GM12878 (cell line): ENCODE measurements around the gene KIF22. TPM values are rescaled to one million over a fixed set of nuclear protein-coding genes. Genes with fewer than 3 reads are reported as not detected.
A peak's percentile ranks its signal among the peaks of the same experiment; 100 is the strongest.

Experiments
- BACH1 ChIP-seq: fragments of 450-650 bp; IDR thresholded peaks from 2 replicates; pipeline ENCODE4 v1.6.1; 2017; ENCODE audit warnings: mild to moderate bottlenecking, borderline replicate concordance
- BHLHE40 ChIP-seq, 2 experiments: fragments of 450-650 bp in 1 of 2; IDR thresholded peaks; 2 replicates each; pipeline ENCODE4 v1.6.1; 2011 to 2017; ENCODE audit warnings: low read depth in 2 of 2, borderline replicate concordance in 1 of 2, improper control_type of control experiment in 1 of 2, low read length in 1 of 2, mild to moderate bottlenecking in 1 of 2
- BRCA1 ChIP-seq: IDR thresholded peaks from 2 replicates; pipeline ENCODE4 v1.6.1; 2011; ENCODE audit warnings: low read depth, low read length, improper control_type of control experiment
- CBFB ChIP-seq: IDR thresholded peaks from 2 replicates; pipeline ENCODE4 v1.6.1; 2016; ENCODE audit warnings: antibody characterized with exemption, low read depth
- CHD2 ChIP-seq: IDR thresholded peaks from 2 replicates; pipeline ENCODE4 v1.6.1; 2011; ENCODE audit warnings: low read depth, low read length, improper control_type of control experiment, borderline replicate concordance
- CREB1 ChIP-seq: IDR thresholded peaks from 2 replicates; pipeline ENCODE4 v1.6.1; 2012; ENCODE audit warnings: low read depth, mild to moderate bottlenecking, inconsistent platforms
- HDAC6 ChIP-seq: fragments of 200-600 bp; sonication (generic); IDR thresholded peaks from one replicate; pipeline ENCODE4 v1.8.0; 2017; ENCODE audit warnings: antibody characterized with exemption; ENCODE audit not compliant: unreplicated experiment
- IKZF1 ChIP-seq: fragments of 450-650 bp; conservative IDR thresholded peaks from 2 replicates; pipeline ENCODE4 v1.6.1; 2017; ENCODE audit warnings: antibody characterized with exemption, mild to moderate bottlenecking
- IKZF2 ChIP-seq, 2 experiments: fragments of 450-650 bp; IDR thresholded peaks; 2 replicates each; pipeline ENCODE4 v1.6.1; 2017; ENCODE audit warnings: mild to moderate bottlenecking in 2 of 2, moderate library complexity in 2 of 2
- NFXL1 ChIP-seq: fragments of 450-650 bp; IDR thresholded peaks from 2 replicates; pipeline ENCODE4 v1.6.1; 2017; ENCODE audit warnings: antibody characterized with exemption, mild to moderate bottlenecking, borderline replicate concordance
- RBBP5 ChIP-seq: fragments of 200-600 bp; sonication (generic); conservative IDR thresholded peaks from 2 replicates; pipeline ENCODE4 v1.6.1; 2016
- SIN3A ChIP-seq: IDR thresholded peaks from 2 replicates; pipeline ENCODE4 v1.6.1; 2012; ENCODE audit warnings: low read depth, low read length, improper control_type of control experiment
- STAT1 ChIP-seq: fragments of 450-650 bp; conservative IDR thresholded peaks from 2 replicates; pipeline ENCODE4 v1.6.1; 2014; ENCODE audit warnings: antibody characterized with exemption, mild to moderate bottlenecking
- TCF12 ChIP-seq: IDR thresholded peaks from 2 replicates; pipeline ENCODE4 v1.6.1; 2011; ENCODE audit warnings: low read depth, mild to moderate bottlenecking, low read length
- ZNF274 ChIP-seq: IDR thresholded peaks from one replicate; pipeline ENCODE4 v1.8.0; 2011; ENCODE audit not compliant: insufficient read length, insufficient read depth
- polyA plus RNA-seq, 11 experiments: library from polyadenylated mRNA; depleted of rRNA in 4 of 11; unstranded in 6 of 11; stranded (reverse) in 5 of 11; fragments of >200 nt; fragmentation: Nextera tagmentation in 4 of 11; fragmentation: Illumina TruSeq in 1 of 11; extraction: Ambion mirVana in 4 of 11; extraction: Trizol in 1 of 11; gene quantifications; 1 replicate in 1 of 11; 2 replicates in 10 of 11; pipeline versions ENCODE4 v1.2.1 to v1.2.3, GENCODE V29; 2011 to 2016; ENCODE audit warnings: inconsistent platforms in 2 of 11, missing spikeins in 2 of 11, low read depth in 1 of 11
- total RNA-seq, 4 experiments: library from RNA; depleted of rRNA in 3 of 4; stranded (reverse); fragments of >200 nt in 3 of 4; fragmentation: Illumina TruSeq in 1 of 4; extraction: Trizol in 1 of 4; gene quantifications; 2 replicates each; pipeline versions ENCODE4 v1.2.1 to v1.2.3, GENCODE V29; 2013 to 2021
- TF ChIP-seq, protein P1 (sequence below): IDR thresholded peaks from 2 replicates; pipeline ENCODE4 v1.6.1; 2012; ENCODE audit warnings: improper control_type of control experiment, low read depth, low read length; ENCODE audit not compliant: insufficient replicate concordance
- TF ChIP-seq, protein P2 (sequence below): IDR thresholded peaks from 2 replicates; pipeline ENCODE4 v1.6.1; 2012; ENCODE audit warnings: low read depth, low read length, improper control_type of control experiment
- TF ChIP-seq, protein P3 (sequence below): fragments of 450-650 bp; formaldehyde crosslinking; IDR thresholded peaks from 2 replicates; pipeline ENCODE4 v1.5.0; 2022; ENCODE audit warnings: mild to moderate bottlenecking, missing genetic modification characterization
- TF ChIP-seq, protein P4 (sequence below): fragments of 450-650 bp; IDR thresholded peaks from 2 replicates; pipeline ENCODE4 v1.6.1; 2017; ENCODE audit warnings: borderline replicate concordance

Gene KIF22
- total and polyA plus RNA-seq, 10 of the 15 experiments (the other 5 are each of a cell fraction or from before 2014, with no cell fraction given): 7.6 to 158 (median 132) TPM

DNA sequence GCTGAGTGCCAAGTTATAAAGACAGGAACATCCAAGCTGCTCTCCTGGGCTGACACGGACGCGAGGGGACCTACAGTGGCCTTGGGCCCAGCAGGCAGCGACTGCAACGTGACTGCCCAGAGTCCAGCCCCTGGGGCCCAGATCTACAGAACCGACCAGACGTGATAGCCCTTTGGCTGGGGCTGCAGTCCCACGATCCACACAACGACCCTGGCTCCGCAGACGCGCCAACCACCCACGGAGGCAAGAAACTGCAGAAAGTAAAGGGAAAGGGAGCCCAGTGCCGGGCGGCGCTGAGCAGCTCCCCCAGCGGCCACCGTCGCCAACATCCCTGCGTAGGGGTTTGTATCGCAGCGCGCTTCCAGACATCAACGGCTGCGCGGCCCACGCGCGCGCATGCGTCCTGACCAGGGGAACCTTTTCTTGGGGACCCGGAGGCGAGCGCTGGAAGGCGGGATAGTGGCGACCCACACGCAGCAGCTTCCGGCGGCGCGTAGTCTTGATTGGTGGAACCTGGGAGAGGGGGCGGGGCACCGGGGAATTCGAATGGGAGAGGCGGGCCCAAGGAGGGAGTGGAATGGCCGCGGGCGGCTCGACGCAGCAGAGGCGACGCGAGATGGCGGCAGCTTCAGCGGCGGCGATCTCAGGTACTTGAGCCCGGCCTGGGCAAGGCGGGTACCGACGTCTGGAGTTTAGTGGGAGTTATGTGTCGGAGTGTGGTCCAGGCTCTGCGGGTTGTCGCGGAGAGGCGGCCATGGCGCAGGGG lies at the start of gene KIF22 (continued):
- TF ChIP-seq CHD2 (peak; percentile 88), HDAC6 (no peak), STAT1 (0 out of 2 replicates have a peak, but pooled peaks have one; percentile 59), BRCA1 (no peak), CREB1 (peak; percentile 76), IKZF2 (IDR thresholded peaks at IDR 0.05) (peak in 1 of 2 experiments; percentile 13; a peak in 2 of 4 replicates), RBBP5 (no peak), ZNF274 (no peak), IKZF1 (peak; percentile 91), CBFB (no peak; the same call in 1 of the 2 replicates), BHLHE40 (IDR thresholded peaks at IDR 0.05; ENCODE audit: borderline replicate concordance in 1 of 2, low read depth in 2 of 2, low read length in 1 of 2) (peak; percentile 41 to 68; a peak in 2 of 4 replicates), BACH1 (peak; percentile 77), NFXL1 (no peak), SIN3A (peak; percentile 97), TCF12 (peak; percentile 28; the same call in 1 of the 2 replicates)
- TF ChIP-seq, protein P1, sequence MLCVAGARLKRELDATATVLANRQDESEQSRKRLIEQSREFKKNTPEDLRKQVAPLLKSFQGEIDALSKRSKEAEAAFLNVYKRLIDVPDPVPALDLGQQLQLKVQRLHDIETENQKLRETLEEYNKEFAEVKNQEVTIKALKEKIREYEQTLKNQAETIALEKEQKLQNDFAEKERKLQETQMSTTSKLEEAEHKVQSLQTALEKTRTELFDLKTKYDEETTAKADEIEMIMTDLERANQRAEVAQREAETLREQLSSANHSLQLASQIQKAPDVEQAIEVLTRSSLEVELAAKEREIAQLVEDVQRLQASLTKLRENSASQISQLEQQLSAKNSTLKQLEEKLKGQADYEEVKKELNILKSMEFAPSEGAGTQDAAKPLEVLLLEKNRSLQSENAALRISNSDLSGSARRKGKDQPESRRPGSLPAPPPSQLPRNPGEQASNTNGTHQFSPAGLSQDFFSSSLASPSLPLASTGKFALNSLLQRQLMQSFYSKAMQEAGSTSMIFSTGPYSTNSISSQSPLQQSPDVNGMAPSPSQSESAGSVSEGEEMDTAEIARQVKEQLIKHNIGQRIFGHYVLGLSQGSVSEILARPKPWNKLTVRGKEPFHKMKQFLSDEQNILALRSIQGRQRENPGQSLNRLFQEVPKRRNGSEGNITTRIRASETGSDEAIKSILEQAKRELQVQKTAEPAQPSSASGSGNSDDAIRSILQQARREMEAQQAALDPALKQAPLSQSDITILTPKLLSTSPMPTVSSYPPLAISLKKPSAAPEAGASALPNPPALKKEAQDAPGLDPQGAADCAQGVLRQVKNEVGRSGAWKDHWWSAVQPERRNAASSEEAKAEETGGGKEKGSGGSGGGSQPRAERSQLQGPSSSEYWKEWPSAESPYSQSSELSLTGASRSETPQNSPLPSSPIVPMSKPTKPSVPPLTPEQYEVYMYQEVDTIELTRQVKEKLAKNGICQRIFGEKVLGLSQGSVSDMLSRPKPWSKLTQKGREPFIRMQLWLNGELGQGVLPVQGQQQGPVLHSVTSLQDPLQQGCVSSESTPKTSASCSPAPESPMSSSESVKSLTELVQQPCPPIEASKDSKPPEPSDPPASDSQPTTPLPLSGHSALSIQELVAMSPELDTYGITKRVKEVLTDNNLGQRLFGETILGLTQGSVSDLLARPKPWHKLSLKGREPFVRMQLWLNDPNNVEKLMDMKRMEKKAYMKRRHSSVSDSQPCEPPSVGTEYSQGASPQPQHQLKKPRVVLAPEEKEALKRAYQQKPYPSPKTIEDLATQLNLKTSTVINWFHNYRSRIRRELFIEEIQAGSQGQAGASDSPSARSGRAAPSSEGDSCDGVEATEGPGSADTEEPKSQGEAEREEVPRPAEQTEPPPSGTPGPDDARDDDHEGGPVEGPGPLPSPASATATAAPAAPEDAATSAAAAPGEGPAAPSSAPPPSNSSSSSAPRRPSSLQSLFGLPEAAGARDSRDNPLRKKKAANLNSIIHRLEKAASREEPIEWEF: no peak
- TF ChIP-seq, protein P2, sequence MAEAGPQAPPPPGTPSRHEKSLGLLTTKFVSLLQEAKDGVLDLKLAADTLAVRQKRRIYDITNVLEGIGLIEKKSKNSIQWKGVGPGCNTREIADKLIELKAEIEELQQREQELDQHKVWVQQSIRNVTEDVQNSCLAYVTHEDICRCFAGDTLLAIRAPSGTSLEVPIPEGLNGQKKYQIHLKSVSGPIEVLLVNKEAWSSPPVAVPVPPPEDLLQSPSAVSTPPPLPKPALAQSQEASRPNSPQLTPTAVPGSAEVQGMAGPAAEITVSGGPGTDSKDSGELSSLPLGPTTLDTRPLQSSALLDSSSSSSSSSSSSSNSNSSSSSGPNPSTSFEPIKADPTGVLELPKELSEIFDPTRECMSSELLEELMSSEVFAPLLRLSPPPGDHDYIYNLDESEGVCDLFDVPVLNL: peak; percentile 95
- TF ChIP-seq, protein P3, sequence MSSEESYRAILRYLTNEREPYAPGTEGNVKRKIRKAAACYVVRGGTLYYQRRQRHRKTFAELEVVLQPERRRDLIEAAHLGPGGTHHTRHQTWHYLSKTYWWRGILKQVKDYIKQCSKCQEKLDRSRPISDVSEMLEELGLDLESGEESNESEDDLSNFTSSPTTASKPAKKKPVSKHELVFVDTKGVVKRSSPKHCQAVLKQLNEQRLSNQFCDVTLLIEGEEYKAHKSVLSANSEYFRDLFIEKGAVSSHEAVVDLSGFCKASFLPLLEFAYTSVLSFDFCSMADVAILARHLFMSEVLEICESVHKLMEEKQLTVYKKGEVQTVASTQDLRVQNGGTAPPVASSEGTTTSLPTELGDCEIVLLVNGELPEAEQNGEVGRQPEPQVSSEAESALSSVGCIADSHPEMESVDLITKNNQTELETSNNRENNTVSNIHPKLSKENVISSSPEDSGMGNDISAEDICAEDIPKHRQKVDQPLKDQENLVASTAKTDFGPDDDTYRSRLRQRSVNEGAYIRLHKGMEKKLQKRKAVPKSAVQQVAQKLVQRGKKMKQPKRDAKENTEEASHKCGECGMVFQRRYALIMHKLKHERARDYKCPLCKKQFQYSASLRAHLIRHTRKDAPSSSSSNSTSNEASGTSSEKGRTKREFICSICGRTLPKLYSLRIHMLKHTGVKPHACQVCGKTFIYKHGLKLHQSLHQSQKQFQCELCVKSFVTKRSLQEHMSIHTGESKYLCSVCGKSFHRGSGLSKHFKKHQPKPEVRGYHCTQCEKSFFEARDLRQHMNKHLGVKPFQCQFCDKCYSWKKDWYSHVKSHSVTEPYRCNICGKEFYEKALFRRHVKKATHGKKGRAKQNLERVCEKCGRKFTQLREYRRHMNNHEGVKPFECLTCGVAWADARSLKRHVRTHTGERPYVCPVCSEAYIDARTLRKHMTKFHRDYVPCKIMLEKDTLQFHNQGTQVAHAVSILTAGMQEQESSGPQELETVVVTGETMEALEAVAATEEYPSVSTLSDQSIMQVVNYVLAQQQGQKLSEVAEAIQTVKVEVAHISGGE (CRISPR knock-in tag): peak; percentile 87
- TF ChIP-seq, protein P4, sequence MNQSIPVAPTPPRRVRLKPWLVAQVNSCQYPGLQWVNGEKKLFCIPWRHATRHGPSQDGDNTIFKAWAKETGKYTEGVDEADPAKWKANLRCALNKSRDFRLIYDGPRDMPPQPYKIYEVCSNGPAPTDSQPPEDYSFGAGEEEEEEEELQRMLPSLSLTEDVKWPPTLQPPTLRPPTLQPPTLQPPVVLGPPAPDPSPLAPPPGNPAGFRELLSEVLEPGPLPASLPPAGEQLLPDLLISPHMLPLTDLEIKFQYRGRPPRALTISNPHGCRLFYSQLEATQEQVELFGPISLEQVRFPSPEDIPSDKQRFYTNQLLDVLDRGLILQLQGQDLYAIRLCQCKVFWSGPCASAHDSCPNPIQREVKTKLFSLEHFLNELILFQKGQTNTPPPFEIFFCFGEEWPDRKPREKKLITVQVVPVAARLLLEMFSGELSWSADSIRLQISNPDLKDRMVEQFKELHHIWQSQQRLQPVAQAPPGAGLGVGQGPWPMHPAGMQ: no peak
